Measurements from ENCODE around the gene RASGRP4.

The RASGRP4 gene

DNA sequence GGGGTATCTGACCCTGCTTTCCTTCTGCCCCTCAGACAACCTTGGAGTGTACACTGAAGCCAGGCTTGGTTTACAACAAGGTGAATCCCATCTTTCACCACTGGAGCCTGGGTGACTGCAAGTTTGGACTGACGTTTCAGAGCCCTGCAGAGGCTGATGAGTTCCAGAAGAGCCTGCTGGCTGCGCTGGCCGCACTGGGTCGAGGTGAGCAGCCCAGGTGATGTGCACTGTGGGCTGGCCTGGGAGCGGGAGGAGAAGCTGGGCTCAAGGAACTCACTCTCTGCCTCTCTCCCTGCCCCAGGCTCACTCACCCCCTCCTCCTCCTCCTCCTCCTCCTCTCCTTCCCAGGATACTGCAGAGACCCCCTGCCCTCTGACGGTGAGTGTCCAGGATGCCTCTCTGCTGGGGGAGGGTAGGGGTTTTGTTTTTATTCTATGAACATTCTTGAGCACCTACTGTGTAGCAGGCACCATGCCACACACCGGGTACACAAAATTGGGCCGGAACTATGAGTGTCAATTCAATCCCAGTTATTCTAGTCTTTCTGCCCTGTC, 34.0 kb downstream of the RASGRP4 start:
- in situ Hi-C loops (cut with HindIII; ENCODE audit: low sequenced_read_pairs): no loop called here

DNA sequence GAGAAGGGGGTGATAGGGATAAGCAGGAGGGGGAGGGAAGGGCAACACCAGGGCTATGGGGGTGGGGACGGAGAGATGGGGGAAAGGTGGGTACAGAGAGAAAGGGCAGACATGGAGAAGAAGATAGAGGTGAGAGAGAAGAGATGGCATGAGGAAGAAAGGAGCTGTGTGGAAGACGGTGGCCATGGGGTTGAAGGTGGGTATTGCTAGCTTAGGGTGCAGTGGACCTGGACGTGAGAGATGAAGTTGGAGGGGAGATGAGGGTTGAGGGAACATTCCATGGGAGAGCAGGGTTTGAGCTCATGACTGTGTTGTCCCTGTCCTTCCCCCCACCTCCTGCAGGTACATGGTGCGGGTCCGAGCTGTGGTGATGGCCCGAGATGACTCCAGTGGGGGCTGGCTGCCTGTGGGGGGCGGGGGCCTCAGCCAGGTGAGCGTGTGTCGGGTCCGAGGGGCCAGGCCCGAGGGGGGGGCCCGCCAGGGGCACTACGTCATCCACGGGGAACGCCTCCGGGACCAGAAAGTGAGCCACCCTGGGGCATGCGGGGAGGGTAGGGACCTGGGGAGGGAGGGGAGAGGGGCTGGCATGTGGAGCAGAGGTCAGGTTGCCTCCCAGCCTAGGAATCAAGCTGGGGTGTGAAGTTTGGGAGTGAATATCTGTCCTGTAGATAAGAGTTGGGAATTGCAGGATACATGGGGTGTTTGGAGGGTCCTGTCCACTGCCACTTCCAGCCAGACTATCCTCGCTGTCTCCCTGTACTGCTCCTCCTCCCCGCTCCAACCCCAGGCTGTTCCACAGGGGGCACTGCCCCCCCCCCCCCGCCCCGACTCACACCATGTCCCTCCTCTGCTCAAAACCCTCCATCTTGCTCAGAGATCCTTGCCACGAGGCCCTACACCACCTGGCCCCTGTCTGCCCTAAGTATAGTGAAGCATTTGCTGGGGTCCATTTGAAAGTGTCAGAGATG, 35.8 kb downstream of the RASGRP4 start:
- in situ Hi-C loops (cut with HindIII; ENCODE audit: low sequenced_read_pairs): no loop called here

DNA sequence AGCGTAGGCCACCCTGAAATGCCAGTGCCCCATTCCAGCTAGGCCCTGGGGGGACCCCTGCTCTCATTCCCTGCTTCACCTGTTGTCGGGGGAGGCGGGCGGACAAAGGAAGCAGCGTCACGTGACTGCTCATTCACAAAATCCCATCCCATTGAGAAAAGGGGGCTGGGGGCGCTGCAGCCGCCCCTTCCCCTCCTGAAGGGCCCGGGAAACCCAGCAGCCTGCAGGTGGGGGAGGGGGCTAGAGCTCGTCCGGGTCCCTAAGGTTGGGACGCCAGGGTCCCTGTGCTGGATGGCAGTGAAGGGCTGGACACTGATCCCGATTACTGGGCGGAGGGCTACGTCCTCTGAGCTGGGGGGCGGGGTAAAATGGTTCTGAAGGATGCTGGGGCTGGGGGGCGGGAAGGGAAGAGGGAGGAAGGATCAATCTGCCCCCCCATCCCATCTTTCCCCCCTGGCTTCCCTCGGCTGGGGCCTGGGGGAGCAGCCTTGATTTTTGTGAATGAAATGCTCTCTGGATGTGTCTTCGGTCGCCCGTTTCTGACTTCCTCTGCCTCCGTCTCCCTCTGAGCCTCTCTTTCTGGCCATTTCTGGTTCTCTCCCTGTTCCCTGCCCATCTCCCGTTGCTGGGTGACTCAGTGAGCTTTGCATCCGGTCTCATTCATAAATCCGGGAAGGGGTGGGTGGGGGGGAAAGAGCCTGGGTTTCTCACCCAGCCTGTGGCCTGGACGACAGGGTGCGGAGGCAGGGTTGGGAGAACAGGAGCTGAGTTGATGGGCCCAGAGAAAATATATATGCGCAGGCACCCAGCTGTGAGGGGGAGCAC, 36.7 kb downstream of the RASGRP4 start:
- in situ Hi-C loops (cut with HindIII; ENCODE audit: low sequenced_read_pairs): no loop called here

DNA sequence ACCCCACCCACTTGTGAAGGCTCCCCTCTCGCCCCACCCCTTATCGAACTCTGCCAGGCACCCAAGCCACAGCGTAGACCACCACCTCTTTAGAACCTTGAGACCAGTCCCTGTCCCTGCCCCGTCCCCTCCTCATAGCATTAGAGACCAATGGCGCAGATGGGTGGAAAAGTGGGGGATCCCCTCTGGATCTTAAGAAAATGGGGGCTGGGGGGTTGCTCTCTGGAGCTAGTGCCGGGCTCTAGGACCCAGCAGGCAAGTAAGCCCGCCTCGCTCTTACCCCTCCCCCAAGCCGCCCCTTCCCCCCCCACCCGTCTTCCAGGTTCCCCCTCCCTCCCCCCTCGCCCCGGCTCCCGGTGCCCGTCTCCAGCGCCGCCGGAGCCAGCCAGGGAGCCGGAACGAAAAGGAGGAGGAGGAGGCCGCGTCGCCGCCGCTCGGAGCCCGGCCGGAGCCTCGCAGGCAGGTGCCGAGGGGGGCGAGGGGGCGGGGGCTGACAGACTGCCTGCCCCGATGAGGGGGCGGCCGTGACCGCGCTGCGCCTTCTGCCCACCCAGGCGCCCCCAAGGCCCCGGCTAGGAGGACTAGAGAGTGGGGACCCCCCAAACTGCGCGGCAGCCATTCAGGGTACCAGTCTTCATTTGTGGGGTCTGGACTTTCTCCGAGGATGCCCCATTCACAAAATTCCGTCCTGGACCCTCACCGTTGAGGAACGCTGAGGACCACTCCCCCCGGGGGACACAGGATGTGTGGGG, 37.5 kb downstream of the RASGRP4 start, which contains the start of gene SPRED3:
Gene SPRED3, plus strand, starts transcription at position 349 of the 752 bp plus-strand sequence. CDS start 1,606 bp downstream, outside the sequence.
- in situ Hi-C loops (cut with HindIII; ENCODE audit: low sequenced_read_pairs): no loop called here

DNA sequence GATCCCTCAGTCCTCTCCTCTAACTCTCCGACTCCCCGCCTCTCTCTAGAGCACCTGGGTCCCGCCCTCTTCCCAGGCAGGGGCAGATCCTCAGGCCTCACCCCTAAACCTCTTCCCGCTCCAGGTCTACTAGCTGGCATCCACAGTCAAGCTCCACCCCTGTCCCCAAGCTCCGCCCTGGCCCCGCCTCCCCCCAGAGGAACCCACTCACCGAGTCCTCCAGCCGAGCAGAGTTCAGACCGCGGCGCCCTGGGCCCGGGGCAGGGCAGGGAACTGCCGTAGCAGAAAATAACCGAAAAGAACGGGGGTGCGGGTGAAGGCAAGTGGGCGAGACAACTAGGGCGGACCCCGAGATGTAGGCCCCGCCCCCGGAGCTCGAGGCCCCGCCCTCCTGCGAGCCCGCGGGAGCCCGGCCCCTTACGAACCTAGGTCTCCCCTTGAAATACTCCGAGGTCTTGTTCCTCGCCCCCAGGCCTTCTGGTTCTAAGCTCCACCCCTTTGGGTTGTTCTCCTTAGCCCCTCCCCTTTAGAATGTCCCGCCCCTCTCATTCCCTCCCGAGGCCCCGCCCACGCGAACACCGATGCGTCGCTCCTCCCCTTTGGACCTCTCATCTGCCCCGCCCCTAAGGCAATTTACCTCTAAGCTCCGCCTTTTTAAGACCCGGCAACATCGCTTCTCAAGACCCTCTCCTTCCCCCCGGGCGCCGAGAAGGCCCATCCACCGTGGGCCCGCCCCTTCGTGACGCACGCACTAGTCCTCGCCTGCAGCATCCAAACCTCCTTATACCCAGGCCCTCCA, 38.3 kb downstream of the RASGRP4 start, which contains the start of gene GGN:
Gene GGN, minus strand, starts transcription at position 485 of the 799 bp plus-strand sequence. CDS start 773 bp downstream, outside the sequence.
- in situ Hi-C loops (cut with HindIII; ENCODE audit: low sequenced_read_pairs): no loop called here

DNA sequence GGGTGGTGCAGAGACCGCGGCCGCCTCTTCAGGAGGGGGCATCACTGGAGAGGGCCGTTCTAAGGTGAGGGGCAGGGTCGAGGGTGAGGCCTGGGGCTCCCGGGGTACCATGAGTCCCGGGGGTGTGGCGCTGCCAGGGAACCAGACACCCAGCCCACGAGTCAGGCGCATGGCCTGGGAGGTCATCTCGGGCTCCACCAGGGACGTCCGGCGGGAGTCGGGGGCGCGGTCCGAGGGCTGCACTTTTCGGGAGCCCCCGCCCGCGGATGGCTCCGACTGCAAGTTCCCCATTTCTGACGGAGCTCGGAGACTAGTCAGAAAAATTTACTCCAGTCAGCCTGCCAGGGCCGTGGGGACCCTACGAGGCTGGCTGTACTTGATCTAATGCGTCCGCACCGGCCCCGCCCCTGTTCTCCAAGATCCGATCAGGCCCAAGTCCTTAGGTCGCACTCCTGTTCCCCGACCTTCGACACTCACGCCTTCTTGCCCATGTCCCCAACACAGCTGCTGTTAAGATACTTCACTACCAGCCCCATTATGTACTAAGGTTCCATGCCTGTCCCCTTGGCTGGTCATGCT, 39.0 kb downstream of the RASGRP4 start:
- in situ Hi-C loops (cut with HindIII; ENCODE audit: low sequenced_read_pairs): no loop called here

DNA sequence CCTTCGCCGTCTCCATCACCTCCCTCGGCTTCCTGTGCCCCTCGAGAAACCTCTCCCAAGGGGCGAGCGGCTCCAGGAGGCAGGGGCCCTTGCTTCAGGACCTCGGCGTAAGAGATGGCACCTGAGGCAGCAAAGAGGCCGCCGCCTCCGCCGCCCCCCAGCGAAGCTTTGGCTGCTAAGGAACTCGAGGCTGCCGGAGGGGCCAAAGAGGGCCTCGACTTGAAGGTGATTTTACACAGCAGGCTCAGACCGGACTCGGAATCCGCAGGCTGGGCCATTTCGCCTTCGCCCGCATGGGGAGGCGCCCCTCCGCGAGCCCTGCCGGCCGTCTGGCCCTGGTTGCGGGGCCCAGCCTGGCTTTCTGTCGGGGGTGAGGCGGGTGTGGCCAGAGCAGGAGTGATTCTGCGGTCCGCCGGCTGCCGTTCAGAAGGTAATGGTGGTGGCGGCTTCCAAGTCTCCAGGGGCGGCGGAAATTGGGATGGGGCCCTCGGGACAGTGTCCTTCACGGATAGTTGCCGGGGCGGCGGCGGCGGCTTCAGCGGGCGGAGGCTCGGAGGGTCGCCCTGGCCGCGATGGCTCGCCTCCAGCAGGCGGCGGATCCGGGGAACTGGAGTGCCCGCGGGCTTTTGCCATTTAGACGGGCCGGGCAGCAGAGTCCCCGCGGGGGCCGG, 39.6 kb downstream of the RASGRP4 start:
- in situ Hi-C loops (cut with HindIII; ENCODE audit: low sequenced_read_pairs): no loop called here

DNA sequence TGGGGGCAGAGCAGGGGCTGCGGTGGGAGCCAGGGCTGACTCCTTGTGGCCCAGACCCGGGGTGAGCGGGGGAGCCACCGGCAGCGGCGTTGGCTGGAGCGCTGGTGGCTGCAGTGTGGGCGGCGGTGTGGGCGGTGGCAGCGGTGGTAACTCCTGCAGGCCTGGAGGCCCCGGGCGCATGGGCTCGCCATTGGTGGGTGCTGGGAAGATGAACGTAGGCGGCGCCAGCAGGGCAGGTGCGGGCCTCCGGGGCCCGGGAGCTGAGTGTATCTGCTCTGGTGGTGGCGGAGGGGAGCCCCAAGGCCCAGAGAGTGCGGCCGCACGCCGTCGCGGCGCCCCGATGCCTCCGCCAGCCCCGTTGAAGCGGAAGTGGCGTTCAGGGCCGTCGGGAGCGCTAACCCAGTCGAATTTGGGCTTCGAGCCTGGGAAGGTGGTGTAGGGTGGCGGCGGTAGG, 40.2 kb downstream of the RASGRP4 start:
- in situ Hi-C loops (cut with HindIII; ENCODE audit: low sequenced_read_pairs): no loop called here

DNA sequence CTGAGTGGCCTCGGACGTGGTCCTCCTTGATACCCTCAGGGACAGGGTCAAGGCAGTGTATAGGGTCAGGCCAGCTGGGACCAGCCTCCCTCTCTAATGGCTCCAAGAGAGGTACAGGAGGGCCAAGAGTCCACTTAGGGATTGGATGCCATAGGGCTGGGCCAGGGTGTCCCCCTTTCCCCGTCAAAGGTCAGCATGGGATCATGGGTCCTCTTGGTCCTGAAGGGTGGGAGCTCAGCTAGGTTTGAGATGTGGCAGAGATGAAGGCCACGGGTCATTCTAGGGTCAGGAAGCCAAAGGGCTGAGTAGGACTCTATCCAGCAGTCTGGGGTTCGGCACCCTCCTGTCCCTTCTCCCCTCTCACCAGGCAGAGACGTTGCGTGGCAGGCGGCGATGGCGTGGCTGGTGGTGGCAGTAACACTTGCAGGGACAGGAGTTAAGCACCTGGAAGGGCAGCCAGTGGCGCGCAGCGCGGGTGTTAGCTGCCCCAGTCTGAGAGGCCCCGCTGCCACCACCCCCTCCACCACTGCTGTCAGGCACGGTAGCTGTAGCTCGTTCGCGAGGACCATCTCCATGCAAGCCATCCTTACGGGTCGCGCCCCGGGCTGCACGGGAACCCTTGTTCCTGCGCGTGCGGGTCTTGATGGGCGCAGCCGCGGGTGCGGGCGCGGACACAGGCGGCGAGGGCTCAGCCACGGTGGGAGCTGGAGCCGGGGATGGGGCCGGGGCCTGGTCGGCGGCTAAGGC, 40.8 kb downstream of the RASGRP4 start:
- in situ Hi-C loops (cut with HindIII; ENCODE audit: low sequenced_read_pairs): no loop called here

DNA sequence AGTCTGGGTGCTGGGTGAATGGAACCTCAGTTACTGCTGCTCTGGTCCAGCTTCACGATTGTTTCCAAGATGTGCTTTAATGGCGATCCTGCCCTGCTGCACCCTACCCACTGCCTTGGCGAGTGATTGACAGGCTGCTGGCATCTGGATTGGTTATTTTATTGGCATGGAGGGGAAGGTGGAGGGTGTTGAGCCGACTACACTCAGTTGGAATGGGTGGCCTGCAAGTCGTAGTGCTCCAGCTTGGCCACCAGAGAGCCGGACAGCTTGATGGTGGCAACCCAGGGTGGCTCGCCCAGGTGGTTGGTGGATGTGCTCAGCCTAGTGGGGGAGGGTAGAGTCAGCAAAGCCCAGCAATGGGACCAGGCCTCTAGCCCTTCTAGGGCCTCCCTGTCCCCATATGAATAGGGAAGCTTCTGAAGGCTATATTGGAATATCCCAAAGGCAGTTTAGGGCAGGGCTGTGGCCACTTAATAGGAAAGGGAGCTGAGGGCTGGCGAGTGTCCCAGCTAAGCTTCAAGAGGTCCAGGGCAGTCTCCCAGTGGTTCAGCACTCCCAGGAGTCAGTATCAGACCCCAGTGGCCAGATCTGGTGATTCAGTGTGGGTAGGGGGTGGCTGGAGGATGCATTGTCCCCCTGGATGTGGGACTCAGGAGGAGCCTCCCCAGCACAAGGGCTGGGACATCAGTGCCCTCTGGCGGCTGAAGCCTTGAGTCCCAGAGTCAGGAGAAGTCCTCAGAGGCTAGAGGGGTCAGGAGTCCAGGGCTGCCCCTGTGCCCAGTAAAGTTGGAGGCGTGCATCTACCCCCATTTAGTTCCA, 41.6 kb downstream of the RASGRP4 start:
- in situ Hi-C loops (cut with HindIII; ENCODE audit: low sequenced_read_pairs): no loop called here

DNA sequence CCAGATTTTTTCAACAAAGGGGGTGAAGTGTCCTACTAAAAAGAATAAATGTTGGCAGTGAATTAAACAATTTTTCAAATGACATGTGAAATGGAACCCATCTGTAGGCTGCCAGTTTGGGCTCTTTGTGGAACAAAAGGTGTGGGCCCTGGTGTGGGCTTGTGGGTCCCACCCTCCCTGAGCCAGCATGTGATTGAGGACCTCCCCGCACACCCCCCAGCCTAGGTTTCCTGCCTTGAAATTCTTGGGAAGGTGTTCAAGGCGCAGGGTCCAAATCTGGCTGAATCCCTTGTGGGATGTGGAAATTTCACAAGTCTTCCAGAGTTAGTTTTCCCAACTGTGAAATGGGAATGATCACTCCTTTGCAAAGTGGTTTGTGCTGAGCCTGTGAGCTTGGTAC, 42.3 kb downstream of the RASGRP4 start:
- in situ Hi-C loops (cut with HindIII; ENCODE audit: low sequenced_read_pairs): no loop called here

DNA sequence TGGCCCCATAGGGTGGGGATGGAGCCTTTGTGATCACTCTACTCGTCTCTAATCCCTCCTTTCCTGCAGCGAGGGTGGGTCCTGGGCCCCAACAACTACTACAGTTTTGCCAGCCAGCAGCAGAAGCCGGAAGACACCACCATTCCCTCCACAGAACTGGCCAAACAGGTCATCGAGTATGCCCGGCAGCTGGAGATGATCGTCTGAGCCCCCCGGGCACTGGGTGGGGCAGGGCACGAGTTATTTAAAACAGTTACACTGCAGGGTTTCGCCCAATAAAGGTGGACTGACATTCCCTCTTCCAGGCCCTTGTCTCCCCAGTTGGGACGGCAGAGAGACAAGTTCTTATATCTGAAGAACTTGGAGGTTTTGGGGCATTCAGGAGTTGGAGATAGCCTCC, 42.8 kb downstream of the RASGRP4 start:
- in situ Hi-C loops (cut with HindIII; ENCODE audit: low sequenced_read_pairs): no loop called here

DNA sequence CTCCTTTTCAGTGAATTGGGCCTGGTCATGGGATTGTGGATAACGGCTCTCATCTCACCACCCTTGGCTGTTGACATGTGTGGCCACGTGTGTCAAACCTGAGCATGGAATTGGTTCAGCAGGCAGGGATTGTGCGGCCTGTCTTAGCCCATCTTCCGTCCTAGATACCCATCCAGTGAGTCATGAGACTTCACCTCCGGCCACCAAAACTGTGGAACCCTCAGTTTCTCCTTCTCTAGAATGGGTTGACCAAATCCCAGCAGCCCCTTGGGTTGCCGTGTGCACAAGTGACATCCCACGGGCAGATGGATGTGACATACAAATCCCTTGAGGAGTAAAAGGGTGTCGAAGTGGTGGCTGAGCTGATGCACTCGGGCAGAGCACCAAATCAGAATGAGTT, 44.9 kb downstream of the RASGRP4 start:
- in situ Hi-C loops (cut with HindIII; ENCODE audit: low sequenced_read_pairs): no loop called here

DNA sequence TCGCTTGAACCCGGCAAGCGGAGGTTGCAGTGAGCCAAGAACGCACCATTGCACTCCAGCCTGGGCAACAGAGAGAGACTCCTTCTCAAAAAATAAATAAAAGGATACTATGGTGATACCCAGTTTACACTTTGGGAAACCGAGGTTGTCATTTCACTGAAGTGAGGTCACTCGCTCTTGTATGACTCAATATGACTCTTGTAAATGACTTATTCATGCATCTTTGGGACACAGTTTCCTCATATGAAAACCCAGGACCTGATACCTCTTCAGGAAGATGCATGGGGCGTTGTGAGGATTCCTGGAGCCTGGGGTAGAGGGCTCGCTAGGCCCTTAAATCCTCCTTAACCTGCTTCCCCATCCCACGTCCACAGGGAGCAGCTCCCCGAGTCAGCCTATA, 47.2 kb downstream of the RASGRP4 start:
- in situ Hi-C loops (cut with HindIII; ENCODE audit: low sequenced_read_pairs): no loop called here

DNA sequence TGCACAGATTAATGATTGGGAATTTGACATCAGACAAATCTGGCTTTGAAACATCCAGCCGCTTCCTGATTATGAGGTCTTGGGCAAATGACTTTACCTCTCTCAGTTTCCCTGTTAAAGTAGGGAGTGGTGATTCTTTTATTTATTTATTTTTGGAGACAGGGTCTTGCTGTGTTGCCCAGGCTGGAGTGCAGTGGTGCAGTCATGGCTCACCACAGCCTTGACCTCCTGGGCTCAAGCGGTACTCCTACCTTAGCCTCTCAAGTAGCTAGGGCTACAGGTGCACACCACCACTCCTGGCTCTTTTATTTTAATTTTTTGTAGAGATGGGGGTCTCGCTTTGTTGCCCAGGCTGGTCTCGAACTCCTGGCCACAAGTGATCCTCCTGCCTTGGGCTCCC, 49.0 kb downstream of the RASGRP4 start:
- in situ Hi-C loops (cut with HindIII; ENCODE audit: low sequenced_read_pairs): no loop called here

DNA sequence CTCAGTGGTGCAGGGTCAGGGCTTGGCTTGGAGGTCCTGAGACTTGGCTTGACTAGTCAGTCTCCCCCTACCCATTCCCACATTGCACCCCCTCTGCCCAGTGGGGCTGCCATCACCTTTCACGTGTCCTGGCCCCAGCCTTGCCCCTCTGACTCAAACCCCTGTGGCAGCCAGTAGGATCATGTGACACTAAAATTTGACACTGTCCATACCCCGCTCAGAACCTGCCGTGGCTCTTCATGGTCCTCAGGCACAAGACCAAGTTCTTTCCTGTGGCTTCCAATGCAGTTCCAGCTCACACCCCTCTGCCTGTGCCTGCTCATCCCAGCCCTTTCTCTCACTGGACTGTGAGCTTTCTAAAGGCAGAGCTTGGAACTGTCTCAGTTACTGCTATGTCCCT, 49.4 kb downstream of the RASGRP4 start:
- in situ Hi-C loops (cut with HindIII; ENCODE audit: low sequenced_read_pairs): no loop called here

DNA sequence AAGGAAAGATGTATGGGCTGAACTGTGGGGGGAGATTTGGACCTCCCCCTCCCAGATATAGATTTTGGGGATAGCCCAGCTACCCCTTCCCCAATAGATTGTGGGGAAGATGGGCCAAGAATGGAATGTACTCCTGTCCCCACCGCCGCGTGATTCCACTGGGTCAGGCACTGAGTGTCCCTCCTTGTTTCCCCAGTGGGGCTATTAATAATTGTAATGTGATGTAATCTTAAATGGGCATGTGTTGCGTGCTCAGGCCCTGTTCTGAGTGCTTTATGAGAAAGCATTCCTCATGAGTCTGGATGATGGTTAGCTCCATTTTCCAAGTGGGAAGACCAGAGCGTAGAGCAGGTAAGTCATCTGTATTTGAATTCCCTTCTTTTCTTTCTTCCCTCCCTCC, 50.3 kb downstream of the RASGRP4 start:
- in situ Hi-C loops (cut with HindIII; ENCODE audit: low sequenced_read_pairs): no loop called here
